Lung microvascular endothelial cell (primary cell): ENCODE measurements around the gene CSE1L. TPM values are rescaled to one million over a fixed set of nuclear protein-coding genes. Genes with fewer than 3 reads are reported as not detected.
"Not testable (repeated sequence)": the region's sequence is repeated elsewhere in the genome, so short reads cannot be mapped to it uniquely, and the experiment has no call there.

Source experiments
- DNase-seq, 2 donors: peaks; one replicate each; pipeline versions ENCODE4 v3.0.0 to v3.0.0-alpha.2; 2010; ENCODE audit warnings: low read depth in 2 of 2
- total RNA-seq: library from RNA; depleted of rRNA; stranded (reverse); fragments of >200 nt; gene quantifications from 2 replicates; pipeline ENCODE4 v1.2.1, GENCODE V29; 2014

Gene CSE1L
- total RNA-seq, 1 donor from 2014 or later = 52.6 TPM

DNA sequence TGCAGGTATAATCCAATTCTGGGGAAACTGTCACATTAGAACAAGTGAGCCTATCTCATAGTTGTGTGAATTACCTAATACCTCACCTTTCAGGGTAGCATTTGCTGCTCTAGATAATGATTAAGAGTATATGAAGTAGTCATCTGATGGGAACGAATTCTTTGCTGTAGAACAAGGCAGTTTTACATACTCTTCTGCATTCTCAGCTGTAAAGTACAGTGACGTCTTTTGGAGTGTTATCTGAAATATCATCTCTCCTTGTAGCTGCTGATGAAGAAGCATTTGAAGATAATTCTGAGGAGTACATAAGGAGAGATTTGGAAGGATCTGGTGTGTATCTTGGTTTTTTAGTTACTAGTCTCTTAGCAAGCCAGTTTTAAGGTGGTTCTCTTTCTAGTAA is 28.4 kb downstream of the CSE1L start:
- DNase-seq = no peak

DNA sequence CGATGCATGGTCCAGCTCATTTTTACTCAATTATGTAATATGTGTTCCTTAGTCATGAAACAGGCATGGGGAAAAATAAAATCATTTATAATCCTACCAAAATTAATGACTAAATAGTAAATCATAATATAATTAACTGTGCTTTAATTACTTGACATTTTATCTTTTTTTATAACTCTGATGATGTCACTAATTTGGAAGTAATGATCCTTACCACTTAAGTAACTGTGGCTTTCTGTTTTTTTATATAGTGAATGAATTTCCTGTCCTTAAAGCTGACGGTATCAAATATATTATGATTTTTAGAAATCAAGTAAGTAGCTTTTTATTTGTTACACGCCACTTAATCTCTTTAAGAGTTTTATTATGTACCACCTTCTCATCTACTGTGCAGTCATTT is 32.2 kb downstream of the CSE1L start:
- no peak for DNase-seq

DNA sequence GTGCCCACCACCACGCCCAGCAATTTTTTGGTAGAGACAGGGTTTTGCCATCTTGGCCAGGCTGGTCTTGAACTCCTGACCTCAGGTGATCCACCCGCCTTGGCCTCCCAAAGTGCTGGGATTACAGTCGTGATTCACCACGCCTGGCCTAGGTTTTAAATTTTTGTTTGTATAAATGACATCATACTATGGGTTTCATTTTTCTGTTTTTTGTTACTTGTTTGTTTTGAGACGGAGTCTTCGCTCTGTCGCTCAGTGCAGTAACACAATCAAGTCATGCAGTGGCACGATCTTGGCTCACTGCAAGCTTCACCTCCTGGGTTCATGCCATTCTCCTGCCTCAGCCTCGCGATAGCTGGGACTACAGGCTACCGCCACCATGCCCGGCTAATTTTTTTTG is 36.2 kb downstream of the CSE1L start:
- not testable (repeated sequence) for DNase-seq

DNA sequence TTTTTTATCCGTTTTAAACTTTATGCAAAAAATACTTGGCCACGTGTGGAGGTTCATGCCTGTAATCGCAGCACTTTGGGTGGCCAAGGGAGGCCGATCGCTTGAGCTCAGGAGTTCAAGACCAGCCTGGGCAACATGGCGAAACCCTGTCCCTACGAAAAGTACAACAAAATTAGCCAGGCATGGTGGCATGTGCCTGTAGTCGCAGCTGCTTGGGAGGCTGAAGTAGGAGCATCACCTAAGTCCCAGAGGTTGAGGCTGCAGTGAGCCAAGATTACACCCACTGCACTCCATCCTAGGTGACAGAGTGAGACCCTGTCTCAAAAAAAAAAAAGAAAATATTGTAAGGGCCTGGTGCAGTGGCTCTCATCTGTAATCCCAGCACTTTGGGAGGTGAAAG is 45.0 kb downstream of the CSE1L start:
- no peak for DNase-seq

DNA sequence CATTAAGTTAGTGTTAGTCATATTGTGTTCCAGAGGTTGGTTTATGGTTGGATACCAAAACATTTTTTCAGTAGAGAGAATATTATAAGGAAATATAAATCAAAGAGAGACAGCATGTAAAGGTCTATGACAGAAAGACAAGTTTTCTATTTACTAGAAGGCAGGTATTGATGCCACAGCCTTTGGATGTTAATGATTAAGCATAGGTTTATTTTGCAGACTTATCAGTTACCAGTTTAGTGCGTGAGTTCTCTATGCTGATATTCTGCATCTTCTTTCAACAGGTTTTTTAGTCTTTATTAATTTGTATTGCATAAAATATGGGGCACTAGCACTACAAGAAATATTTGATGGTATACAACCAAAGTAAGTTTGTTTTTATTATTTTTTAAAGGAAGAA is 45.6 kb downstream of the CSE1L start:
- DNase-seq = no peak

DNA sequence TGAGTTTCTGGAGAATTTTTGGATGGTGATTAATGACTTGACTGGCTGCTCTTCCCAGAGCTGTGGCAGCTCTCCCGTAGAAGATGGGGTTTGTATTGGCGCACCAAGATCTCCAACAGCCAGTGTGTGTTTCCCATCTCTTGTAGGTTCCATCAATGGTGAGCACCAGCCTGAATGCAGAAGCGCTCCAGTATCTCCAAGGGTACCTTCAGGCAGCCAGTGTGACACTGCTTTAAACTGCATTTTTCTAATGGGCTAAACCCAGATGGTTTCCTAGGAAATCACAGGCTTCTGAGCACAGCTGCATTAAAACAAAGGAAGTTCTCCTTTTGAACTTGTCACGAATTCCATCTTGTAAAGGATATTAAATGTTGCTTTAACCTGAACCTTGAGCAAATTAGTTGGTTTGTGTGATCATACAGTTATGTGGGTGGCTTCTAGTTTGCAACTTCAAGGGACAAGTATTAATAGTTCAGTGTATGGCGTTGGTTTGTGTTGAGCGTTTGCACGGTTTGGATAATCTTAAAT is 50.2 kb downstream of the CSE1L start:
- DNase-seq = peak in 1 of 2 donors; percentile 62

DNA sequence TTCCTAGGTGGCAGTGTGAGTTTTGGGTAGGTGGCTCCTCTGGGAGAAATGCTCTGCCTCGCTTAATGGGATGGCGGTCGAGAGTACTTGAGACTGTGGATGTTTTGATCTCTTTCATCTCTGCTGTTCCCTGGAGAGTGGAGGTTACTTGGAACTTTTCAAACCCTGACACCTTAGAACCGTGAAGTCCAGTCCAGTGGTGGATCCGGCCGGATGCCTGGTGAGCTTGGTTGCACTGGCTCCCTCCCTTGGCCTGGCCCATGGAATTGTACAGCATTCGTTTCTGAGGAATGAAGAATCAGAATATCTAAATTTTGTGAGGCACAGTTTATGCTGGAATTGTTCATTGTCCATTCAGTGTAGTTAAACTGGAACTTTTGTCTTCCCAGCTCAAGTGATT is 51.0 kb downstream of the CSE1L start:
- DNase-seq = no peak

DNA sequence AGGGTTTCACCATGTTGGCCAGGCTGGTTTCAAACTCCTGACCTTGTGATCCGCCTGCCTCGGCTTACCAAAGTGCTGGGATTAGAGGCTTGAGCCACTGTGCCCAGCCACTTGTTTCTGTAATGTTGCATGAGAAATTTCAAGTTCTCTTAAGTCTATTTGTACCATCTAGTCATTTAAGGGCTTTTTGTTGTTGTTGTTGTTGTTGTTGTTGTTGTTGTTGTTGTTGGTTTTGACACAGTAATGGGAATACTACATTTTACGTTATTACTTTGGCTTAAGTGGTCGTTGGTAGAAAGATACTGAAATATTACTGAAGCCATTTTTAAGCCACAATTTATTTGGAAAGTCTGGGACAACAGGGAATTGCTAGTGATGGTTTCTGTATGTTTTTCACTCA is 52.0 kb downstream of the CSE1L start:
- no peak for DNase-seq

DNA sequence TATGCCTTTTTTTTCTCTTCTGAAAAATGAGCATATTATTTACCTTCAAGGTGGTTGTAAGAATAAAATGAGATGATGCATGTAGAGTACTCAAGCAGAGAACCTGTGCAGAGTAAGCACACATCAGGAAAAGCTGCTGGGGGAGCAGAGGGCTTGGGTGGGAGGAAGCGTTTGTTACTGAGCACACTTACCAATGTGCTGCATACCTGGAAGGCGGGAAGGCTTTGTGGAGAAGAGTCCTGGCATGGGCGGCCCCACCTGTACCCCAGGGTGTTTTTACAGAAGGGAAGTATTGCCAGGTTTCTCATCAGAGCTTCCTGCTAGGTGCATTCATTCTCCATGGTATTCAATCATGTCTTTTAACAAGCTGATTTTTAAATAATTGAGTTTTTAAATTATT is 52.9 kb downstream of the CSE1L start:
- DNase-seq = no peak

DNA sequence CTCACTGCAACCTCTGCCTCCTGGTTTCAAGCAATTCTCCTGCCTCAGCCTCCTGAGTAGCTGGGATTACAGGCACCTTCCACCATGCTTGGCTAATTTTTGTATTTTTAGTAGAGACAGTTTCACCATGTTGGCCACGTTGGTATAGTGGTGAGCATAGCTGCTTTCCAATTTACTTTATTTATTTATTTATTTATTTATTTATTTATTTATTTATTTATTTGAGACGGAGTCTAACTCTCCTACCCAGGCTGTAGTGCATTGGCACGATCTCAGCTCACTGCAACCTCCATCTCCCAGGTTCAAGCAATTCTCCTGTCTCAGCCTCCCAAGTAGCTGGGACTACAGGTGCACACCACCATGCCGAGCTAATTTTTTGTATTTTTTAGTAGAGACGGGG is 54.2 kb downstream of the CSE1L start:
- DNase-seq = not testable (repeated sequence)

DNA sequence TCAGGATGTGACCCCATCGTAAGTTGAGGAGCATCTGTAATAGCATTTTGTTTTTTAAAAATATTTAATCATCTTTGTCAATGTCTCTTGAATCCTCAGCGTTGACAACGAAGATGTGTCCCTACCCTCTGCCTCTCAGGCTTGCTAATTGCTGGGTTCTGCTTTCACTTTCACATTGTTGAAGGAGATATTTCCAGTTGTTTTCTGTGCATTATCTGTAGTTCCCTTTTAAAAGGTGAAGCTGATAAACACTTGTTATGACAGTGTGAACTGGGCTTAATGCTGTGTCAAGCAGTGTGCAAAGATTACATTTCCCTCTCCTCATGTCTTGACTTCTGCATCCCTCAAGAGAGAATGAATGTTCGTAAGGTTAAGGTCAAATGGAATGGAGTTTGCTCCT is 54.9 kb downstream of the CSE1L start:
- DNase-seq = peak in 1 of 2 donors; percentile 7

DNA sequence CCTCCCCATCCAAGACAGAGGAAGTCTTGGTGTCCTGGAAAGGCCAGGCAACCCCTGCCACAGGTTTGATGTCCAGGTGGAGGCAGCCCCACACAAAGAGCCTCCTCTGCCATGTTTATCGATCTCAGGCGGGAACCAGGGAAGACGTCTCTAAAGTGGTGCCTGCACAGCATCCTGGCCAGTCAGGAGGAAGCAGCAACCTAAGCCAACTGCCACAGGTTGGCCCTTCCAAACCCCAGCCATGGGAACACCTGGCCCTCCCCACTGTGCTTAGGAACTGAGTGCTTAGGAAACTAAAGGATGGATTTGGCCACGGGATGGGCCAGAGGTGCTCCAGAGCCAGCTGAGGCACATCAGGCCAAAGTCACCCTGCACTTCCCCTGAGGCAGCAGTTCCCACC is 56.9 kb downstream of the CSE1L start:
- no peak for DNase-seq

DNA sequence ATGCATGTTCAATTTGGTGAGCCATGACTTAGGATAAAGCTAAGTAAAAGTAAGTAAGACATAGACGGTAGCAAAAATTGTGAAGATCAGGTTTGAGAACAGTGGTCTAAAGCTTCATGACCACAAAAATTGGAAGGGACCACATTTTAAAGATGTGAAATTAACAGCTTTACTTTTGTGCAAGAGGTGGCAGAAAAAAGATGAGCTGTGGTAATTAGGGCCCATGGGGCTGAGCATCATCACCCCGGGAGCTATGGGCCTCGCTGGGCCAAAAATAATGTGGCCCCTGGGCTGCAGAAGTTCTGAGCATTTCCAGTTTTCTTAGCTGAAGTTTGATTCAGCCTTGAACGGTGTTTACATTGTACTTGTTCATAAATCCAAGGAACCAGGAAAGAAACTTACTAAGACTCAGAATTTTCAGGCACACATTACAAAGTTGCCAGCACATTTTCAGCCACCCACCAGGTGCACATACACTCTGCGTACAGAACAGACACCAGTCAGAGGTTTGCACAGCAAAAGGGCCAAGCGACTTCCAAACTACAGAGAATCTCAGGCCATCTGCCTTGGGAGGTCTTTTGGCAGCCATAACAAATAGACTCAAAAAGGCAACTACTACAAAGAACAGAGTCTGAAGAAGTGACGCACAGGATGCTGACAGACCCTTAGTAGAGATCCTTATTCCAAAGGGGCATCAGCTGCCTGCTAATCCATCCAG is 57.7 kb downstream of the CSE1L start:
- DNase-seq = no peak

DNA sequence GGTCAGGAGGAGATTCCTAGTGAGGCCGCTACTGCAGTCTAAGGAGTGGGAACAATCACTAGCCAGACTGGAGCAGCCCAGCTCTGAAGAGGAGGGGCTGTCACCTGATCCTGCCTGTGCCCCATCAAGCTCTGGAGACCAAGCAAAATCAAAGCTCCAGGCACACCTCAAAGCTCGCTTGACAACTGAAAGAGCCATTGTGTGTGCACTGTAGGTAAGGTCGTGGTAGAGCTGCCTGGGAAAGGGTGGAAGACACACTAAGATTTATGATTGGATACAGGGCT is 58.2 kb downstream of the CSE1L start:
- DNase-seq = no peak

DNA sequence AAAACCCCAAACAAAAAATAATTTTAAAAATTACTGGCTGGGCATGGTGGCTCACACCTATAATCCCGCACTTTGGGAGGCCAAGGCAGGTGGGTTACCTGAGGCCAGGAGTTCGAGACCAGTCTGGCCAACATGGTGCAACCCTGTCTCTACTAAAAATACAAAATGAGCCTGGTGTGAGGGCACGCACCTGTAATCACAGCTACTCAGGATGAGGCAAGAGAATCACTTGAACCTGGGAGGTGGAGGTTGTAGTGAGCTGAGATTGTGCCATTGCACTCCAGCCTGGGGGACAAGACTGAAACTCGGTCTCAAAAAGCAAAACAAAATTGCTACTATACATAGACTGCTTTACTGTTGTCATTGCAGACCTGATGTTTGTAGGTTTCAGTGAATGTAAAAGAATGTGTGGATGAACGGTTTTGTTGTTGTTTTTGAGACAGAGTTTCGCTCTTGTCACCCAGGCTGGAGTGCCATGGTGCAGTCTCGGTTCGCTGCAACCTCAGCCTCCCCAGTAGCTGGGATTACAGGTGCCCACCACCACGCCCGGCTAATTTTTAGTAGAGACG is 59.0 kb downstream of the CSE1L start:
- not testable (repeated sequence) for DNase-seq

DNA sequence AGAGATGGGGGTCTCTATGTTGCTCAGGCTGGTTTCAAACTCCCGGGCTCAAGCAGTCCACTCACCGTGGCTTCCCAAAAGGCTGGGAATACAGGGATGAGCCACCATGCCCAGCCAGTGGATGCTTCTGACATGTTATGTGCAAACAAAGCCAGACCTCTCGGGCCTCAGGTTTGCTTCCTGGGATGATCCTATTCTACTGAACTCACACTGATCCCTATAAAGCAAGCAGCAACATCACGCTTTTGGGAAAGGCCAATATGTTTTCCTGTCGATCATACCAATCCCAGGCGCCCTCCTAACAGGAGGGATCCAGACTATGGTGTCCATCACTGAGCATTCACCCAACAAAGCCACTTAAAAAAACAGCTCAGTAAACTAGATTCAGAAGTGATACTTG is 60.2 kb downstream of the CSE1L start:
- no peak for DNase-seq

DNA sequence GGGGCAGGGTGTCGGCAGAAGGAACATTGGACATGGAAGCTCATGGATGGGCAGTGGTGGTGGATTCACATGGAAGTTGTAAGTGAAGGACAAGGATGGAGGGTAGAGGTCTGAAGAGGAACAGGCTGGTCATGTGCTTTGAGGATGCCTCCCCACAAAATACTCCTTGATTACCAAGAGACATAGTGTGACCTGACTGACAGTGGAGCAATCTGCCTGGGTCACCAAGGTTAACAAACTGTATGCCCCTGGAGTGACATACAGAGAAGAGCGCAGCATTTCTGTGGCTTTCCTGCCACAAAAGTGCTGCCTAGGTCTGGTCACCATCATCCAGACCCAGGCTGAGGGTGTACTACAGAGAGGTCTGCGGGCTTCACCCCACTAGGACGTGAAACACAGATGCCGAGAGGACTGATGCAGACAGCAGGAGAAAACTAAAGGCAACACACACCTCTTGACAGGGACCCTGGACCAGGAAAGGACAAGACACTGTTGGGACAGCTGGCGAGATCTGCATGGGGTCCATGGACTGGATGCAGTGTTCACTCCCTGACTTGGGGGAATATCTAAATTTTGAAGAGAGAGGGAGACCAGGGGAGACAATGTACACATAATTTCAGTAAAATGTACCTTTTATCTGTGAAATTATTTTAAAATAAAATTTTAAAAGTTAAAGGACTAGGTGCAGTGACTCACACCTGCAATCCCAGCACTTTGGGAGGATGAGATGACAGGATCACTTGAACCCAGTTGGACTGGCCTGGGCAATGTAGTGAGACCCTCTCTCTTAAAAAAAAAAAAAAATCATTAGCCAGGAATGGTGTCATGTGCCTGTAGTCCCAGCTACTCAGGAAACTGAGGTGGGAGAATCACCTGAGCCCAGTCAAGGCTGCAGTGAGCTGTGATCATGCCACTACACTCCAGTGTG is 64.9 kb downstream of the CSE1L start:
- DNase-seq = no peak

DNA sequence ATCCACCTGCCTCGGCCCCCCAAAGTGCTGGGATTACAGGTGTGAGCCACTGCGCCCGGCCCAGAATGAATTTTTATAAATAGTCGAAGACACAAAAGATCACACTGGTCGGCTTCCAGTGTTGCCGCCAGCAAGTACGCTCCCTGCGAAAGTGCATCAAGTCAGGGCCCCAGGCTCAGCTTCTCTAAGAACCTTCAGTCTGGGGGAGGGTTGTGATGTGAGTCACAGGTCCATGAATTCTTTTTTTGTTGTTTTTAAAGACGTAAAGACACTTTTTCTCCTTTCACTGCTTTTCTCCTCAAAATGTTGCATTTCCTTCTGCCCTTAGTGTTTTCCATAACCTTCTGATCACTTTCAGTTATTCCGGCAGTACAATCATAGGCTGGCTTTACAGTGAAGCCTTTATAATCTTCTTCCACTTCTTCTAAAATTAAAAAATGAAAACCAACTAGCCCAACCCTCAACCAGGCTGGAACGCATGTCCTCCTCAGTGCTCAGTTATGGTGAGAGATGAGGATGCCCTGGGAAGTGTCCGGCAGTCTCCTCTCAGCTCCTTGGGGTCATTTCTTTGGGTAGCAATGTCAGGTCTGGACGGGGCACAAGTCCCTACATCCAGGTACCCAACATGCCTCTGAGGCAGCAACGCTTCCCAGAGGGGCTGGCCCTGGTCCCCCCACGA is 66.6 kb downstream of the CSE1L start:
- no peak for DNase-seq

DNA sequence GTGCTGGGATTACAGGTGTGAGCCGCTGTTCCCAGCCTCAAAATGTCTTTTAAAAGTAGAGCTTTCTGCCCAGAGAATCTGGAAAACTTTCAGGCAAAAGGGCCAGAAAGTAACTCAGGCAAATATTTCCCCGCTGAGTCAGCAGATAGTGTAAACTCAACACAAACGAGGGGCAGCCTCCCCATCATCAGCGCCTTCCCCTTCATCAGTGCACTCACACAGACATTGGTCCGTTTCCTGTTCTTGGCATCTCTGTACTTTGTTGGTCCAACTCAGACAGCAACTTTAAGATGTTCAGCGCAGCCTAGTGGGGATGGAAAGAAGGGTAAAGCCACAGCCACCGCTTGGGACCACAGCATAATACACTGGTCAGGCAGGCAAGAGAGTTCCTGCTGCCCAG is 69.5 kb downstream of the CSE1L start:
- DNase-seq = no peak

DNA sequence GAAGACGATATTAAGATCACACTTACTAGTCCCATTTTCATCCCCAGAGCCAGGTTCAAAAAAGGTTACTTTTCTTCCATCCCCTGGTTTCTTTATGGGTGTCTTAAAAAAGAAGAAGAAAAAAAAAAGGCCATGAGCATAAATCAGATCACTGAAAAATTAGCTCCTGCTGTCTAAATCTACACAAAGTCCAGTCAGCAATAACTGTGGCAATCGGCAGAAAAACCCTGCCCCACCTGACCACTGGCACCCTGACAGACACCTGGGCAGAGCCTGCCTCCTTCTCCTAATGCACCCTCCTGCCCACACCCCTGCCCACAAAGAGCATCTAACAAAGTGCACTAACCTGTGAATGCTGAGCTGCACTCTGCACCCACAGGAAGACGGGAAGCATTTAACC is 72.2 kb downstream of the CSE1L start:
- no peak for DNase-seq

DNA sequence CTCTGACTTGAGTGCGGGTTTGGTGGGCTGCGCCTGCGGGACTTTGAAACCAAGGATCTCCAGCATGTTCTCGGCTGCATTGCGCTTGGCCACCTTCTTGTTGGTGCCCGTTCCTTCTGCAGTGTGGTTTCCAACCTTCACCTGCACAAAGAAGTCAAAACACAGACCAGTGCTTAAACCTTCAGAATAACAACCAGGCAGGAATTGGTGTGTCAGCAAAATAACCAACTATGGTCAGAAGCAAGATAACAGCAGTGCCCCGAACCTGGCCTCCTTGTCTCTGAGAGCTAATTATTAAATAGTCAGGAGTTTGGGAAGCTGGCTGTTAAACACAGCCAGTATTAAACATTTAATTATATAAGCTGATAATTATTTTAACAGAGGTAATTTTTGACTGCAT is 73.9 kb downstream of the CSE1L start:
- DNase-seq = no peak

DNA sequence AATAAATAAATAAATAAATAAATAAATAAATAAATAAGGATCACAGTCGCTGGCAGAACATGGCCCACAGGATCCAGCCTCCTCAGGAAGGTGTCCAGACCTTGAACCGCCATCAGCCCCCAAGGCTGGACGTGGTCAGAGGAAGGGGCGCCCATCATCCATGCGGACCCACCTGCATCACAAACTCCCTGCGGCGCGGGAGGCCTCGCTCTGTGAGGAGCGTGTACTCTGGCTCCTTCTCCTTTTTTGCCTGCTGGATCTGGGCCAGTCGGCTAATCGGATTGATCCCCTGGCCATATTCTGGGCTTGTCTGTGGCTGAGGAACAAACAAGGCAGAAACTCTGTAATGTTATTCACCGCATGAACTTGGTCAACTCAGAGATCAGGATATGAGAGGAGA is 76.8 kb downstream of the CSE1L start:
- DNase-seq = no peak
